GM12891 (cell line): ENCODE measurements around the gene ACTR3C.
"Not testable (repeated sequence)": the region's sequence is repeated elsewhere in the genome, so short reads cannot be mapped to it uniquely, and the experiment has no call there.

Experiments used
- PAX5 ChIP-seq: IDR thresholded peaks from 2 replicates; pipeline ENCODE4 v1.6.1; 2011; ENCODE audit warnings: low read length, moderate library complexity, mild to moderate bottlenecking; ENCODE audit not compliant: insufficient read depth, severe bottlenecking
- POLR2A ChIP-seq: IDR thresholded peaks from 2 replicates; pipeline ENCODE4 v1.6.1; 2011; ENCODE audit warnings: low read depth, low read length, control low read depth
- POLR2AphosphoS5 ChIP-seq: IDR thresholded peaks from 2 replicates; pipeline ENCODE4 v1.6.1; 2011; ENCODE audit warnings: low read depth, low read length, control low read depth
- POU2F2 ChIP-seq: IDR thresholded peaks from 2 replicates; pipeline ENCODE4 v1.6.1; 2011; ENCODE audit warnings: low read depth, mild to moderate bottlenecking, control low read depth, low read length, moderate library complexity
- SPI1 ChIP-seq: IDR thresholded peaks from 2 replicates; pipeline ENCODE4 v1.6.1; 2011; ENCODE audit warnings: low read depth, low read length, control low read depth
- TAF1 ChIP-seq: IDR thresholded peaks from 2 replicates; pipeline ENCODE4 v1.6.1; 2011; ENCODE audit warnings: low read depth, low read length, control low read depth

GRCh38 chr7:150206848-150207247 lies 116.5 kb downstream of the ACTR3C start:
- not testable (repeated sequence) for TF ChIP-seq POLR2AphosphoS5, POLR2A, TAF1, POU2F2, SPI1, PAX5
